Left ventricle myocardium inferior (tissue), 1 donor: ENCODE data around the gene DHH. TPM values are rescaled to one million over a fixed set of nuclear protein-coding genes. Genes with fewer than 3 reads are reported as not detected.

Experiments
- DNase-seq: peaks from one replicate; pipeline ENCODE4 v3.0.0-alpha.2; 2020
- H3K27ac ChIP-seq: fragments of 200-600 bp; replicated peaks from 2 replicates; pipeline ENCODE4 v1.8.0; 2021
- H3K27me3 ChIP-seq: fragments of 200-600 bp; 2 replicates; pipeline ENCODE4 v1.8.0; 2021; ENCODE audit warnings: low read depth
- H3K36me3 ChIP-seq: fragments of 200-600 bp; 2 replicates; pipeline ENCODE4 v1.8.0; 2021
- H3K4me1 ChIP-seq: fragments of 200-600 bp; 2 replicates; pipeline ENCODE4 v1.8.0; 2021
- H3K4me3 ChIP-seq: fragments of 200-600 bp; 2 replicates; pipeline ENCODE4 v1.8.0; 2021; ENCODE audit warnings: mild to moderate bottlenecking, moderate library complexity
- H3K9me3 ChIP-seq: fragments of 200-600 bp; replicated peaks from 2 replicates; pipeline ENCODE4 v1.8.0; 2021
- intact Hi-C: fragments of 100-400 bp; cut with micrococcal nuclease; formaldehyde crosslinking; loops from one replicate; pipeline ENCODE4 v1.11.0; 2022
- total RNA-seq: library from RNA; stranded (reverse); fragmentation: NEBNext Ultra II Directional; extraction: Animal tissue kit (Norgen Biotek cat#: 25700); gene quantifications from one replicate; pipeline ENCODE4 v1.2.1, GENCODE V29; 2021
- TF ChIP-seq, protein P1 (sequence below): fragments of 200-600 bp; IDR thresholded peaks from 2 replicates; pipeline ENCODE4 v1.8.0; 2021; ENCODE audit warnings: antibody characterized with exemption, mild to moderate bottlenecking, borderline replicate concordance
- donor health status: DM: no; HTN: yes; CAD: no; lungs with severe emphysema.

DHH gene
- total RNA-seq, 1 donor from 2014 or later: 0.41 TPM

DNA sequence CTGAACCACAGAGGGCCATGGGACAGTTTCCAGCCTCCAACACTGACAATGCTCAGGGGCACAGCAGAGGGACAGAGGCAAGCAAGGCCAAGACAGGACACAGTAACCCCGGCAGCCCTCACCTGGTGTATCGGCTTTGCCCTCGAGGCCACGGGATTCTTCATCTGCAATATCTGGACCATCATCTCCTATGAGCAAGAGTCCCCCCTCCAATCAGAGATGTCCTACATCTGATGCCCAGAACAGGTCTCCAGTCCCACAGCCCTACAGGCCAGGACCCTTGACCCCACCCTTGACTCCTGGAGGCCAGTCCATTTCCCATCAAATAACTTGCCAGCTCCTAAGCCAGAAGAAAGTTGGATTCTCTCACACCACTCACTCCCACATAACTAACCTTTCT, 51.4 kb downstream of the DHH start:
- Histone ChIP-seq H3K9me3 (no peaks in the 10 kb centered on the region), H3K27me3 (no peaks in the 10 kb centered on the region), H3K36me3 (peaks cover 100% of the 10 kb centered on the region), H3K4me1 (no peaks in the 10 kb centered on the region), H3K4me3 (no peak overlapping the region), H3K27ac (no peak overlapping the region)
- intact Hi-C loops: no loop called here
- TF ChIP-seq, protein P1, sequence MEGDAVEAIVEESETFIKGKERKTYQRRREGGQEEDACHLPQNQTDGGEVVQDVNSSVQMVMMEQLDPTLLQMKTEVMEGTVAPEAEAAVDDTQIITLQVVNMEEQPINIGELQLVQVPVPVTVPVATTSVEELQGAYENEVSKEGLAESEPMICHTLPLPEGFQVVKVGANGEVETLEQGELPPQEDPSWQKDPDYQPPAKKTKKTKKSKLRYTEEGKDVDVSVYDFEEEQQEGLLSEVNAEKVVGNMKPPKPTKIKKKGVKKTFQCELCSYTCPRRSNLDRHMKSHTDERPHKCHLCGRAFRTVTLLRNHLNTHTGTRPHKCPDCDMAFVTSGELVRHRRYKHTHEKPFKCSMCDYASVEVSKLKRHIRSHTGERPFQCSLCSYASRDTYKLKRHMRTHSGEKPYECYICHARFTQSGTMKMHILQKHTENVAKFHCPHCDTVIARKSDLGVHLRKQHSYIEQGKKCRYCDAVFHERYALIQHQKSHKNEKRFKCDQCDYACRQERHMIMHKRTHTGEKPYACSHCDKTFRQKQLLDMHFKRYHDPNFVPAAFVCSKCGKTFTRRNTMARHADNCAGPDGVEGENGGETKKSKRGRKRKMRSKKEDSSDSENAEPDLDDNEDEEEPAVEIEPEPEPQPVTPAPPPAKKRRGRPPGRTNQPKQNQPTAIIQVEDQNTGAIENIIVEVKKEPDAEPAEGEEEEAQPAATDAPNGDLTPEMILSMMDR: no peak
- no peak for DNase-seq

GRCh38 chr12:49041881-49042484, 52.6 kb downstream of the DHH start:
- Histone ChIP-seq H3K4me3 (no peak overlapping the region), H3K4me1 (peaks cover 9% of the 10 kb centered on the region), H3K9me3 (no peaks in the 10 kb centered on the region), H3K27ac (no peak overlapping the region), H3K27me3 (no peaks in the 10 kb centered on the region), H3K36me3 (peaks cover 100% of the 10 kb centered on the region)
- intact Hi-C loops: no loop called here
- no peak for DNase-seq
- TF ChIP-seq, protein P1: no peak

- intact Hi-C loops: no loop called here
- H3K27ac ChIP-seq: no peak overlapping the region
- H3K27me3 ChIP-seq: no peaks in the 10 kb centered on the region
- no peak overlapping the region for H3K4me3 ChIP-seq
- TF ChIP-seq, protein P1: no peak
- peaks cover 14% of the 10 kb centered on the region for H3K4me1 ChIP-seq
- no peak for DNase-seq
- H3K36me3 ChIP-seq: peaks cover 99% of the 10 kb centered on the region
- H3K9me3 ChIP-seq: no peaks in the 10 kb centered on the region
Observed at GRCh38 chr12:49041036-49041880, 53.3 kb downstream of the DHH start.

GRCh38 chr12:49040364-49040855, 54.2 kb downstream of the DHH start:
- H3K4me3 ChIP-seq: no peak overlapping the region
- intact Hi-C loops: no loop called here
- TF ChIP-seq, protein P1: no peak
- H3K4me1 ChIP-seq: peaks cover 14% of the 10 kb centered on the region
- no peaks in the 10 kb centered on the region for H3K9me3 ChIP-seq
- no peak for DNase-seq
- no peak overlapping the region for H3K27ac ChIP-seq
- H3K27me3 ChIP-seq: no peaks in the 10 kb centered on the region
- H3K36me3 ChIP-seq: peaks cover 98% of the 10 kb centered on the region

- Histone ChIP-seq H3K36me3 (peaks cover 98% of the 10 kb centered on the region), H3K27ac (no peak overlapping the region), H3K9me3 (no peaks in the 10 kb centered on the region), H3K27me3 (no peaks in the 10 kb centered on the region), H3K4me1 (peaks cover 14% of the 10 kb centered on the region), H3K4me3 (no peak overlapping the region)
- TF ChIP-seq, protein P1: no peak
- intact Hi-C loops: no loop called here
- DNase-seq: no peak
Observed at GRCh38 chr12:49039421-49040363, 54.9 kb downstream of the DHH start.
